Femur (tissue), 1 donor: ENCODE measurements around the gene ACTC1.

Experiments used
- DNase-seq: peaks from one replicate; pipeline ENCODE4 v3.0.0-alpha.2; 2017

Gene ACTC1

GRCh38 chr15:34799149-34800101 is 4.1 kb upstream of the ACTC1 start:
- peak; percentile 74 for DNase-seq

- DNase-seq: no peak
Observed at GRCh38 chr15:34796847-34797435, 1.6 kb upstream of the ACTC1 start.

GRCh38 chr15:34794590-34795206 is 651 bp downstream of the ACTC1 start:
- DNase-seq: no peak

- no peak for DNase-seq
Observed at GRCh38 chr15:34793901-34794300, 1.4 kb downstream of the ACTC1 start.

GRCh38 chr15:34793071-34793470 is 2.3 kb downstream of the ACTC1 start:
- DNase-seq: no peak

- no peak for DNase-seq
Observed at GRCh38 chr15:34791701-34792100, 3.6 kb downstream of the ACTC1 start.

GRCh38 chr15:34790121-34790520 is 5.2 kb downstream of the ACTC1 start:
- DNase-seq: no peak

- DNase-seq: no peak
Observed at GRCh38 chr15:34789326-34789725, 6.0 kb downstream of the ACTC1 start.

GRCh38 chr15:34786206-34786605 is 9.1 kb downstream of the ACTC1 start:
- DNase-seq: no peak

- no peak for DNase-seq
Observed at GRCh38 chr15:34783991-34784390, 11.4 kb downstream of the ACTC1 start.

- no peak for DNase-seq
Observed at GRCh38 chr15:34783431-34783830, 11.9 kb downstream of the ACTC1 start.

- no peak for DNase-seq
Observed at GRCh38 chr15:34782901-34783300, 12.4 kb downstream of the ACTC1 start.

- DNase-seq: no peak
Observed at GRCh38 chr15:34780725-34781124, 14.6 kb downstream of the ACTC1 start.

GRCh38 chr15:34776606-34777105 is 18.7 kb downstream of the ACTC1 start:
- DNase-seq: no peak

GRCh38 chr15:34773917-34774316 is 21.4 kb downstream of the ACTC1 start:
- DNase-seq: no peak

GRCh38 chr15:34773013-34773412 is 22.3 kb downstream of the ACTC1 start:
- no peak for DNase-seq

- no peak for DNase-seq
Observed at GRCh38 chr15:34772312-34772711, 23.0 kb downstream of the ACTC1 start.

- DNase-seq: no peak
Observed at GRCh38 chr15:34769711-34770110, 25.6 kb downstream of the ACTC1 start.

- DNase-seq: no peak
Observed at GRCh38 chr15:34768530-34768929, 26.8 kb downstream of the ACTC1 start.

GRCh38 chr15:34765741-34766140 is 29.6 kb downstream of the ACTC1 start:
- no peak for DNase-seq

- no peak for DNase-seq
Observed at GRCh38 chr15:34760909-34761308, 34.4 kb downstream of the ACTC1 start.

GRCh38 chr15:34759992-34760391 is 35.4 kb downstream of the ACTC1 start:
- DNase-seq: no peak

- no peak for DNase-seq
Observed at GRCh38 chr15:34759347-34759746, 36.0 kb downstream of the ACTC1 start.

- no peak for DNase-seq
Observed at GRCh38 chr15:34757262-34757661, 38.1 kb downstream of the ACTC1 start.
